GM12801 (cell line): Measurements from ENCODE around the gene TXNDC16.

Source experiments
- TF ChIP-seq, protein P1 (sequence below): IDR thresholded peaks from one replicate; pipeline ENCODE4 v1.5.1; 2011; ENCODE audit warnings: control low read depth; ENCODE audit not compliant: insufficient read length; ENCODE audit errors: extremely low read depth

The TXNDC16 gene

DNA sequence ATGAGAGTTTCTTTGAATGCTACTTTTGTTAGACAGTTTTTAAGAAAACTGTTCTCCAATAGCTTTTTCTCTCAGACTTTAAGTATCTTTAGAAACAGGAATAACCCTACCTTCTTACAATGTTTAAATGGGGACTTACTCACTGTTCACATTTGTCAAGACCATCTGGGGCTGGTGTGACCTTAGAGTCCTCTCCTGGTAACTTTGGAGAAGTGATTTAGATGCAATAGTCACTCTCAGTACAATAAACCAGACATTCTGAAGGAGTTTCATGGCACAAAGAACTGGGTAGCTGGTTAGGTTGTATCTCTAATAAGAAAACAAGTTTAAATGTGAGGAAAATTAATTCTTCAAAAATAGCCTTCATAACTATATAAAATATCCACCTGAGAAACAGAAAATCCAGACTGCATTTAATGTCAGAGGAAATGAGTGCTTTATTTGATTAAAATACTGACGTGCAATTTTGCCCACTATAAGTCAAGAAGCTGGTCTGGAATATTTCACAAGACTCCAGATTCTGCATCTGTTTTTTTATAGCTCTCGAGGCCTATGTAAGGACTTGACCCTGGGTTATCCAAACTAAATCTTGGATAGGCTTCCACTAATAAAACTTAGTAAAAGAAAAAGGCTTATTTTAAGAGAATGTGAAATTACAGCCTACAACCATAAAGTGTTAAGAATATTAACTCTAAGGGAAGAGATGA is 129.5 kb downstream of the TXNDC16 start:
- TF ChIP-seq, protein P1, sequence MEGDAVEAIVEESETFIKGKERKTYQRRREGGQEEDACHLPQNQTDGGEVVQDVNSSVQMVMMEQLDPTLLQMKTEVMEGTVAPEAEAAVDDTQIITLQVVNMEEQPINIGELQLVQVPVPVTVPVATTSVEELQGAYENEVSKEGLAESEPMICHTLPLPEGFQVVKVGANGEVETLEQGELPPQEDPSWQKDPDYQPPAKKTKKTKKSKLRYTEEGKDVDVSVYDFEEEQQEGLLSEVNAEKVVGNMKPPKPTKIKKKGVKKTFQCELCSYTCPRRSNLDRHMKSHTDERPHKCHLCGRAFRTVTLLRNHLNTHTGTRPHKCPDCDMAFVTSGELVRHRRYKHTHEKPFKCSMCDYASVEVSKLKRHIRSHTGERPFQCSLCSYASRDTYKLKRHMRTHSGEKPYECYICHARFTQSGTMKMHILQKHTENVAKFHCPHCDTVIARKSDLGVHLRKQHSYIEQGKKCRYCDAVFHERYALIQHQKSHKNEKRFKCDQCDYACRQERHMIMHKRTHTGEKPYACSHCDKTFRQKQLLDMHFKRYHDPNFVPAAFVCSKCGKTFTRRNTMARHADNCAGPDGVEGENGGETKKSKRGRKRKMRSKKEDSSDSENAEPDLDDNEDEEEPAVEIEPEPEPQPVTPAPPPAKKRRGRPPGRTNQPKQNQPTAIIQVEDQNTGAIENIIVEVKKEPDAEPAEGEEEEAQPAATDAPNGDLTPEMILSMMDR, result no peak

DNA sequence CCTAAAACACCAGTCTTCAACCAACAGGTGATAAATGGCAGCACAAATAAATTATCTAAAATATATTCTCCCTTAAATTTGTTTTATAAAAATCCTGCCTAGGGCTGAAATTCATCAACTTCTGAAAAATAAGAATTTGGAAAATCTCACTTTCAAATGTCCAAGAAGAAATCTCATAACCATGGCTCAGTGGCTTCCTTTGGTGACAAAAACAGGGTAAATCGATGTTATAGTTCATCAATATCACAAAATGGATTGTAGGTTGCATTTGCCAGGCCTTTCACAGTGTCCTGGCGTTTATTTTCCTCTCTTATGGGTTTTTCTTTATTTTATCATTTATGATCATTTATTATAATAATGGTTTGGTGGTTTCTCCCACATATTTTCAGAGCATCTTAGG is 135.2 kb downstream of the TXNDC16 start:
- TF ChIP-seq, protein P1, result no peak

DNA sequence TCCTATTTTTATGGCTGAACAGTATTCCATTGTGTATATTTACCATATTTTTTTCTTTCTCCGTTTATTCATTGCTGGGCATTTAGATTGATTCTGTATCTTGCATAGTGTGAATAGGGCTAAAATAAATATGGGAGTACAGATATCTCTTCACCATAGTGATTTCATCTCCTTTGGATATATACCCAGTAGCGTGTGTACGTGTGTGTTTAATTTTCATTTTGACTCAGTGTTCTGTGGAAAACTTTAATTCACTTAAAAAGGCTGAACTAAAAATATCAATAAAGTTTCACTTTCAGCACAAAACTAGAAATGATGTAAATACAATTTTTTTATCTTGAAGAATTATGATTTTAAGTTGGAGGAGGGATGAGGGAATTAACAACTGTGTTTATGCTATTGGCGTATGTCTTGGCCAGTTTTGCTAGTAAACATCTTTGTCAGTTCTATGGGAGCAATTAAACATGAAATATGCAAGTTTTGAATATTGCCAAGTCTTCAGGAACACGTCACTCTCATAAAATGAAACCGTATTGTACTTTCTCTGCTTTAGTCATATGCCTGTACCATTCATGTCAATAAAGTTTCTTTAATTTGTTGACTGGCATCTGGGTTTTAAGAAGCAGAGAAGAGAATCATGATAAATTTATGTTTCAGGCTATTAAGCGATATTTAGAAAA is 138.4 kb downstream of the TXNDC16 start:
- TF ChIP-seq, protein P1, result no peak

DNA sequence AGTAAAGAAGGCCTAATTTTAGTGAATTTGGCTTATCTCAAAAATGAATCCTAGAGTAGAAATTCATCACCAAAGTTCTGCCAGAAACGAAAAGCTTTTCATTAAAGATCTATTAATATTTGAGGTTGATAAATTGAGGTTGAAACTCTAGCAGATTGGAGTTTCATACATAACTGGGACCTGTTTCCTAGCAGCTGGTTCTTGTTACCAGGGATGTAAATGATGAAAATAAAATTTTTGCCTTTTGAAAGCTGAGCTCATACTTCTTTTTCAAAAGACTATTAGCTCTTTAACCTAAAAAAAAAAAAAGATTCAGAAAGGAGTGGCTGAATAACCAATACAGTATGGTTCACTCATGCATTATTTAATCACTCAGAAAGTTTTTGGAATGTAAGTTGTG is 139.9 kb downstream of the TXNDC16 start:
- TF ChIP-seq, protein P1, result no peak

DNA sequence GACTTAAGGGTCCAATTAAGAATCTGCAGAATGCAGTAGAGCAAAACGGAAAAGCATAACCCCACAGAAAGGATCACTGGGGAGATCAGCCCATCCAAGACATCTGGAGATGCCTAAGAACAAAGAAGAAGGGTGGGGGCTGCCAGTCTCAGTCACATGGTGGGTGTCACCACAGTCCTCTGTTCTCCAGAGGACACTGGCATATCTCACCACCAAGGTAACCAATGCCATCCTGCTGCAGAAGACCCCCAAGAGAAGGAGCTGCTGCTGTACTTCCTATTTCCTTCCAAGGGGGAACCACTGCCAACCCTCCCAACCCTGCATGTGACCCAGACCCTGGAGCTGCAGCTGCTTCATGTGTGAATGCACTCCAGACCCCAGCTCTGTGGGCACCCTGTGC is 147.0 kb downstream of the TXNDC16 start:
- TF ChIP-seq, protein P1, result no peak

DNA sequence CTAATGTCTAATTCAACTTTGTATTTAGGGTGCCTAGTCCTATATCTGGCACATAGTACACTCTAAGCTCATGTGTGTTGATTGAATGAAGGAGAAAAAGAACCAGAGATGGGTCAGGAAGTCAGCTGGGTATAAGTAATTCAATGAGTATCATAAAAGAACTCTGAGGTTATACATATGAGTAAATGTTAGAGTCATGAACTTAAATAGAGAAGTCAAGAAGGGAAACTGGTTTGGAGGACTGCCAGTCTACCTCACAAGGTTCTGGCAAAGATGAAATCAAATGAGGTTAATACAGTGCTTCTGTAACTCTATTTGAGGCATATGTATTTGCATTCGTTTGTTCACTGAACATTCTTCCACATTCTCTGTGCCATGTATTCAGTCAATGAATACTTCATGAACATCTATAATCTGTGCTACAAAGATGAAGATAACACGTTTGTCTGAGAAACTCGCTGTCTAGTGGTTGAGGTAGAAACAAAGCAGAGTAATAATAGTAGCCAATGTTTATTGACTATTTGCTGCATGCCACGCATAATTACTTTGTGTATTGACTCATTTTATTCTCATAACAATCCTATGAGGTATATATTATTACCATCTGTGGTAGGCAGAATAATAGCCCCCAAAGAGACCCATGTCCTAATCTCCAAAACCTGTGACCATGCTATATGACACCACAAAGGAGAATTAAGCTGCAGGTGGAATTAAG is 149.3 kb downstream of the TXNDC16 start:
- TF ChIP-seq, protein P1, result no peak

DNA sequence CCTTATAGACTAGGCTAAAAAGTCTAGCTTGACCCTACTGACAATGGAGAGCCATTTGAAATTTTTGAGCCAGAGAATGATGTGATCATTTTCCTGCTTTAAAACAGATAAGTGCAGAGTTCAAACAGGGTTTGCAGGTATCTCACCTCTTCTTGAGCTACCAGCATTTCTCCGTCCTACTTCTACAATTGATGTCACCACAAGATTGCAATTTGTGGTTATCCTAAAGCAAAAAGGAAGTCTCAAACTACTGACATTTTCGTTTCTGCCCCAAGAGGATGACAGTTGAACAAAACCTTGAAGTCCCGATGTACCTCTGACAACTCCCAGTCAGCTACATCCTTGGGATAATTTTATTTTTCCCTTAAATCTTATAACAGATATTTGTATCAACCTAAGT is 151.5 kb downstream of the TXNDC16 start:
- TF ChIP-seq, protein P1, result no peak
